K562 (cell line): ENCODE measurements around the gene MYO1D. TPM values are rescaled to one million over a fixed set of nuclear protein-coding genes. Genes with fewer than 3 reads are reported as not detected.

Source experiments
- ATF1 ChIP-seq, 2 experiments: fragments of 450-650 bp in 1 of 2; IDR thresholded peaks; 2 replicates each; pipeline ENCODE4 v1.6.1; 2016; ENCODE audit warnings: missing compliant biosample characterization in 1 of 2, missing genetic modification characterization in 1 of 2
- CLOCK ChIP-seq: fragments of 250-450 bp; sonication (Bioruptor Pico); IDR thresholded peaks from 2 replicates; pipeline ENCODE4 v1.4.0; 2020; ENCODE audit warnings: mild to moderate bottlenecking, moderate library complexity, borderline replicate concordance
- CREB1 ChIP-seq, 2 experiments: sonication (generic) in 1 of 2; formaldehyde crosslinking in 1 of 2; IDR thresholded peaks; 2 replicates each; pipeline versions ENCODE4 v1.6.1 to v1.8.0; 2012 to 2022; ENCODE audit warnings: inconsistent platforms in 1 of 2, mild to moderate bottlenecking in 1 of 2, missing genetic modification reagents in 1 of 2, moderate library complexity in 1 of 2
- CREBBP ChIP-seq: IDR thresholded peaks from one replicate; pipeline ENCODE4 v1.6.1; 2012; ENCODE audit warnings: low read depth, mild to moderate bottlenecking, control low read depth, inconsistent platforms, low read length
- ELF4 ChIP-seq: fragments of 450-650 bp; formaldehyde crosslinking; IDR thresholded peaks from 2 replicates; pipeline ENCODE4 v1.4.0; 2022; ENCODE audit warnings: missing genetic modification characterization
- ETS1 ChIP-seq: conservative IDR thresholded peaks from 2 replicates; pipeline ENCODE4 v1.6.1; 2011; ENCODE audit warnings: low read depth, mild to moderate bottlenecking, low read length; ENCODE audit not compliant: control insufficient read depth
- ETS2 ChIP-seq: IDR thresholded peaks from 2 replicates; pipeline ENCODE4 v1.6.1; 2016; ENCODE audit warnings: borderline replicate concordance, missing genetic modification characterization, mild to moderate bottlenecking, moderate library complexity, missing compliant biosample characterization; ENCODE audit not compliant: poor library complexity, severe bottlenecking
- NCOA1 ChIP-seq: fragments of 450-650 bp; IDR thresholded peaks from 2 replicates; pipeline ENCODE4 v1.6.1; 2016; ENCODE audit warnings: low read depth
- NKRF ChIP-seq: fragments of 450-650 bp; IDR thresholded peaks from 2 replicates; pipeline ENCODE4 v1.6.1; 2016; ENCODE audit warnings: borderline replicate concordance
- RAD21 ChIP-seq, 2 experiments: fragments of 250-450 bp in 1 of 2; fragments of 450-650 bp in 1 of 2; sonication (Bioruptor Pico) in 1 of 2; formaldehyde crosslinking in 1 of 2; IDR thresholded peaks in 1 of 2; conservative IDR thresholded peaks in 1 of 2; 2 replicates each; pipeline versions ENCODE4 v1.4.0 to v1.8.0; 2020 to 2022; ENCODE audit warnings: mild to moderate bottlenecking in 2 of 2, moderate library complexity in 1 of 2
- RB1 ChIP-seq: fragments of 450-650 bp; IDR thresholded peaks from 2 replicates; pipeline ENCODE4 v1.6.1; 2017; ENCODE audit warnings: low read depth, mild to moderate bottlenecking
- RHOXF2B ChIP-seq: fragments of 250-450 bp; sonication (Bioruptor Pico); conservative IDR thresholded peaks from 2 replicates; pipeline ENCODE4 v1.5.1; 2021
- RUNX1 ChIP-seq: sonication (generic); IDR thresholded peaks from 2 replicates; pipeline ENCODE4 v1.6.1; 2016; ENCODE audit warnings: antibody characterized with exemption, low read depth
- SRSF3 ChIP-seq: fragments of 200-400 bp; formaldehyde crosslinking; IDR thresholded peaks from 2 replicates; pipeline ENCODE4 v1.6.1; 2016; ENCODE audit warnings: mild to moderate bottlenecking, low read length, moderate library complexity; ENCODE audit not compliant: insufficient read depth
- ZHX1 ChIP-seq: fragments of 150-350 bp; conservative IDR thresholded peaks from 2 replicates; pipeline ENCODE4 v1.6.1; 2014; ENCODE audit warnings: low read length
- ZNF3 ChIP-seq: fragments of 250-450 bp; sonication (Bioruptor Pico); IDR thresholded peaks from 2 replicates; pipeline ENCODE4 v1.5.0; 2021; ENCODE audit warnings: mild to moderate bottlenecking, moderate library complexity
- ZNF445 ChIP-seq: fragments of 250-450 bp; sonication (Bioruptor Pico); IDR thresholded peaks from 2 replicates; pipeline ENCODE4 v1.4.0; 2020; ENCODE audit warnings: low read depth, mild to moderate bottlenecking, moderate library complexity
- ZNF589 ChIP-seq: fragments of 200-800 bp; sonication (Bioruptor generic); IDR thresholded peaks from 2 replicates; pipeline ENCODE4 v1.6.1; 2016; ENCODE audit warnings: low read depth, missing genetic modification characterization, missing compliant biosample characterization
- polyA plus RNA-seq, 8 experiments: library from polyadenylated mRNA; depleted of rRNA in 4 of 8; stranded (reverse) in 5 of 8; unstranded in 3 of 8; fragments of >200 nt; fragmentation: Nextera tagmentation in 2 of 8; fragmentation: Illumina TruSeq in 1 of 8; extraction: Ambion mirVana in 2 of 8; extraction: Trizol in 1 of 8; gene quantifications; 2 replicates each; pipeline versions ENCODE4 v1.2.1 to v1.2.3, GENCODE V29; 2011 to 2014; ENCODE audit warnings: inconsistent platforms in 1 of 8, missing spikeins in 1 of 8
- total RNA-seq, 7 experiments: library from RNA; depleted of rRNA in 6 of 7; stranded (reverse); fragments of >200 nt in 6 of 7; fragmentation: Illumina TruSeq in 2 of 7; extraction: Trizol in 2 of 7; gene quantifications; 2 replicates each; pipeline versions ENCODE4 v1.2.1 to v1.2.3, GENCODE V29; 2011 to 2021; ENCODE audit warnings: low replicate concordance in 1 of 7

MYO1D gene
- total and polyA plus RNA-seq, 9 of the 15 experiments (the other 6 are each of a cell fraction or from before 2014, with no cell fraction given) = 2.1 to 71.2 (median 45.4) TPM

- TF ChIP-seq ZHX1 (no peak), ELF4 (CRISPR knock-in tag) (0 out of 2 replicates have a peak, but pooled peaks have one; percentile 44), ZNF445 (no peak), ZNF3 (no peak), RUNX1 (no peak), CREB1 (IDR thresholded peaks at IDR 0.05) (no peak), CREB1 (CRISPR knock-in tag; IDR thresholded peaks at IDR 0.05) (no peak), ATF1 (CRISPR knock-in tag; IDR thresholded peaks at IDR 0.05) (no peak), ATF1 (tag; IDR thresholded peaks at IDR 0.05) (peak; percentile 57), RHOXF2B (CRISPR knock-in tag) (no peak), RB1 (no peak), NCOA1 (no peak), NKRF (peak; percentile 47; the same call in 1 of the 2 replicates), SRSF3 (no peak), ZNF589 (CRISPR knock-in tag) (0 out of 2 replicates have a peak, but pooled peaks have one; percentile 43), ETS2 (tag) (no peak), RAD21 (CRISPR knock-in tag; conservative IDR thresholded peaks at IDR 0.05 in 1 of 2, IDR thresholded peaks at IDR 0.05 in 1 of 2) (peak; percentile 26 to 33; a peak in 3 of 4 replicates), CLOCK (no peak), CREBBP (no peak), ETS1 (no peak)
Observed at GRCh38 chr17:32912218-32912897, 35.4 kb upstream of the MYO1D start (continued).
